ENCODE results near the gene OR8B12.
A peak's percentile ranks its signal among the peaks of the same experiment; 100 is the strongest.

OR8B12 gene

GRCh38 chr11:124543554-124543953, at the start of gene OR8B12:
OR8B12 (minus strand) TSS chr11:124543654; CDS start chr11:124543654, 0 bp downstream.
- no peak for DNase-seq (ENCODE audit: low read depth in 3 of 3, low spot score in 1 of 3)

- DNase-seq (ENCODE audit: low read depth in 3 of 3, low spot score in 1 of 3): no peak
Observed at GRCh38 chr11:124592627-124593026, 49.2 kb upstream of the OR8B12 start.

- no peak for DNase-seq (ENCODE audit: low read depth in 3 of 3, low spot score in 1 of 3)
Observed at GRCh38 chr11:124591430-124591829, 48.0 kb upstream of the OR8B12 start.

- peak in 1 of 3 donors; percentile 27 for DNase-seq (ENCODE audit: low read depth in 3 of 3, low spot score in 1 of 3)
Observed at GRCh38 chr11:124586238-124586860, 42.9 kb upstream of the OR8B12 start.

GRCh38 chr11:124584681-124585372, 41.4 kb upstream of the OR8B12 start:
- no peak for DNase-seq (ENCODE audit: low read depth in 3 of 3, low spot score in 1 of 3)

GRCh38 chr11:124583781-124584180, 40.3 kb upstream of the OR8B12 start:
- no peak for DNase-seq (ENCODE audit: low read depth in 3 of 3, low spot score in 1 of 3)

GRCh38 chr11:124582565-124582964, 39.1 kb upstream of the OR8B12 start:
- DNase-seq (ENCODE audit: low read depth in 3 of 3, low spot score in 1 of 3): no peak

GRCh38 chr11:124581817-124582216, 38.4 kb upstream of the OR8B12 start:
- DNase-seq (ENCODE audit: low read depth in 3 of 3, low spot score in 1 of 3): no peak

- DNase-seq (ENCODE audit: low read depth in 3 of 3, low spot score in 1 of 3): no peak
Observed at GRCh38 chr11:124578761-124579160, 35.3 kb upstream of the OR8B12 start.

- no peak for DNase-seq (ENCODE audit: low read depth in 3 of 3, low spot score in 1 of 3)
Observed at GRCh38 chr11:124577716-124578427, 34.4 kb upstream of the OR8B12 start.

- DNase-seq (ENCODE audit: low read depth in 3 of 3, low spot score in 1 of 3): no peak
Observed at GRCh38 chr11:124570160-124570559, 26.7 kb upstream of the OR8B12 start.

- DNase-seq (ENCODE audit: low read depth in 3 of 3, low spot score in 1 of 3): no peak
Observed at GRCh38 chr11:124569697-124570096, 26.2 kb upstream of the OR8B12 start, which contains the start of gene OR8A1. OR8A1 (plus strand) TSS chr11:124569997; CDS start chr11:124570120, 123 bp downstream.

GRCh38 chr11:124556828-124557227, 13.4 kb upstream of the OR8B12 start:
- no peak for DNase-seq (ENCODE audit: low read depth in 3 of 3, low spot score in 1 of 3)

- no peak for DNase-seq (ENCODE audit: low read depth in 3 of 3, low spot score in 1 of 3)
Observed at GRCh38 chr11:124551987-124552386, 8.5 kb upstream of the OR8B12 start.

- DNase-seq (ENCODE audit: low read depth in 3 of 3, low spot score in 1 of 3): no peak
Observed at GRCh38 chr11:124551189-124551588, 7.7 kb upstream of the OR8B12 start.

- no peak for DNase-seq (ENCODE audit: low read depth in 3 of 3, low spot score in 1 of 3)
Observed at GRCh38 chr11:124543145-124543544, 309 bp downstream of the OR8B12 start.

GRCh38 chr11:124541204-124541603, 2.2 kb downstream of the OR8B12 start:
- no peak for DNase-seq (ENCODE audit: low read depth in 3 of 3, low spot score in 1 of 3)

GRCh38 chr11:124538019-124538418, 5.4 kb downstream of the OR8B12 start:
- DNase-seq (ENCODE audit: low read depth in 3 of 3, low spot score in 1 of 3): no peak

- DNase-seq (ENCODE audit: low read depth in 3 of 3, low spot score in 1 of 3): no peak
Observed at GRCh38 chr11:124536520-124536919, 6.9 kb downstream of the OR8B12 start.

GRCh38 chr11:124535552-124536232, 7.8 kb downstream of the OR8B12 start:
- DNase-seq (ENCODE audit: low read depth in 3 of 3, low spot score in 1 of 3): no peak

- DNase-seq (ENCODE audit: low read depth in 3 of 3, low spot score in 1 of 3): no peak
Observed at GRCh38 chr11:124534051-124534450, 9.4 kb downstream of the OR8B12 start.

Measured in stimulated activated CD4-positive, alpha-beta T cell treated with anti-CD3 and anti-CD28 coated beads, TNF-alpha, amount 100 ng/mL, for 1 hour (primary cell).